Transverse colon (tissue), 4 donors: ENCODE data around the gene IFNL3.

ENCODE experiments used
- POLR2AphosphoS5 ChIP-seq, 3 donors: sonication (generic); formaldehyde crosslinking; IDR thresholded peaks; one replicate each; pipeline ENCODE4 v1.6.1; 2016; ENCODE audit warnings: antibody characterized with exemption in 3 of 3
- TF ChIP-seq, protein P1 (sequence below), 5 experiments: fragments of 200-600 bp in 3 of 5; fragments of 450-650 bp in 2 of 5; sonication (generic) in 3 of 5; IDR thresholded peaks; 1 replicate in 2 of 5; 2 replicates in 3 of 5; pipeline ENCODE4 v1.5.1; 2016 to 2017; ENCODE audit warnings: antibody characterized with exemption in 5 of 5, inconsistent platforms in 3 of 5, mild to moderate bottlenecking in 2 of 5, moderate library complexity in 1 of 5

DNA sequence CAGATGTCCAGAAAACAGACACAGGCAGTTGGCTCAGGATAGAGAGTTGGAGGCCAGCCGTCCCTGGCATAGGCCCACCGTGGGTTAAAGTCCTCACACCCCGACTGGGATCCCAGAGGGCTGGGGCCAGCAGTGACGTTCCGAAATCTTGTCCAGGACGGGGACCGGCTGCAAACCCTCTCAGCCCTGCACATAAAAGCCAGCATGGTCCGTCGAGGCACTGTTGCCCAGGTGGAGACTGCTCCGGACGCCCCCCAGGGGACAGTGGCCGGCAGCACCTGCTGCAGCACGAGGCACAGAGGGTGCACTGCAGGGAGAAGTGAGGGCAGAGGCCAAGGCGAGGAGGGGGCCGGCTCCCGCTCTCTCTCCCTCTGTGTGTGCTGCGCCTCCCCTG lies 19.1 kb upstream of the IFNL3 start:
- TF ChIP-seq, protein P1, sequence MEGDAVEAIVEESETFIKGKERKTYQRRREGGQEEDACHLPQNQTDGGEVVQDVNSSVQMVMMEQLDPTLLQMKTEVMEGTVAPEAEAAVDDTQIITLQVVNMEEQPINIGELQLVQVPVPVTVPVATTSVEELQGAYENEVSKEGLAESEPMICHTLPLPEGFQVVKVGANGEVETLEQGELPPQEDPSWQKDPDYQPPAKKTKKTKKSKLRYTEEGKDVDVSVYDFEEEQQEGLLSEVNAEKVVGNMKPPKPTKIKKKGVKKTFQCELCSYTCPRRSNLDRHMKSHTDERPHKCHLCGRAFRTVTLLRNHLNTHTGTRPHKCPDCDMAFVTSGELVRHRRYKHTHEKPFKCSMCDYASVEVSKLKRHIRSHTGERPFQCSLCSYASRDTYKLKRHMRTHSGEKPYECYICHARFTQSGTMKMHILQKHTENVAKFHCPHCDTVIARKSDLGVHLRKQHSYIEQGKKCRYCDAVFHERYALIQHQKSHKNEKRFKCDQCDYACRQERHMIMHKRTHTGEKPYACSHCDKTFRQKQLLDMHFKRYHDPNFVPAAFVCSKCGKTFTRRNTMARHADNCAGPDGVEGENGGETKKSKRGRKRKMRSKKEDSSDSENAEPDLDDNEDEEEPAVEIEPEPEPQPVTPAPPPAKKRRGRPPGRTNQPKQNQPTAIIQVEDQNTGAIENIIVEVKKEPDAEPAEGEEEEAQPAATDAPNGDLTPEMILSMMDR (IDR thresholded peaks at IDR 0.05), result no peak
- TF ChIP-seq POLR2AphosphoS5 (IDR thresholded peaks at IDR 0.05), result no peak
